Smooth muscle cell of bladder (primary cell): ENCODE data around the gene SETD1B. TPM values are rescaled to one million over a fixed set of nuclear protein-coding genes. Genes with fewer than 3 reads are reported as not detected.

ENCODE experiments used
- total RNA-seq: library from RNA; depleted of rRNA; stranded (reverse); fragments of >200 nt; gene quantifications from 2 replicates; pipeline ENCODE4 v1.2.3, GENCODE V29; 2014

The SETD1B gene
- 1.7 and 2.3 TPM in 2 replicates for total RNA-seq

GRCh38 chr12:121803861-121804416 is at the start of gene SETD1B:
Gene SETD1B (plus strand): TSS chr12:121804009. CDS start chr12:121804738, 729 bp downstream.

DNA sequence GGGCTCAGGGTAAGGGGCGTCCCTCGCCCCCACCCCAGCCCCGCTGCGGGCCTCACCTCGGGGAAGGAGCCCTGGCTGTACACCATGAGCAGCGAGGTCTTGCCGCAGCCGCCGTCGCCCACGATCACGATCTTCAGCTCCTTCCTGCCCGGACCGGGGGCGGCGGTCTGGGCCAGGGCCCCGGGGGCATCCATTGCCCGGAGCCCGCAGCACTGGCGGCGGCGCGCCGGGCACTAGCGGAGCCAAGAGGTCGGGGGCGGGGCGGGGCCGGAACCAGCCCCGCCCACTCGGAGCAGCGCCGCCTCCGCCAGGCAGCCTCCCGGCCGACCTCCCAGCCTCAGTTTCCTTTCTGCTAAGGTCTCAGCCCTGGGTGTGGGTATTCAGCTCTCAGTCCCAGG is 10.4 kb upstream of the SETD1B start, which contains the start of gene RHOF:
Gene RHOF, minus strand, starts transcription at position 249 of the 398 bp plus-strand sequence. Its CDS starts 55 bp downstream, at position 194.

DNA sequence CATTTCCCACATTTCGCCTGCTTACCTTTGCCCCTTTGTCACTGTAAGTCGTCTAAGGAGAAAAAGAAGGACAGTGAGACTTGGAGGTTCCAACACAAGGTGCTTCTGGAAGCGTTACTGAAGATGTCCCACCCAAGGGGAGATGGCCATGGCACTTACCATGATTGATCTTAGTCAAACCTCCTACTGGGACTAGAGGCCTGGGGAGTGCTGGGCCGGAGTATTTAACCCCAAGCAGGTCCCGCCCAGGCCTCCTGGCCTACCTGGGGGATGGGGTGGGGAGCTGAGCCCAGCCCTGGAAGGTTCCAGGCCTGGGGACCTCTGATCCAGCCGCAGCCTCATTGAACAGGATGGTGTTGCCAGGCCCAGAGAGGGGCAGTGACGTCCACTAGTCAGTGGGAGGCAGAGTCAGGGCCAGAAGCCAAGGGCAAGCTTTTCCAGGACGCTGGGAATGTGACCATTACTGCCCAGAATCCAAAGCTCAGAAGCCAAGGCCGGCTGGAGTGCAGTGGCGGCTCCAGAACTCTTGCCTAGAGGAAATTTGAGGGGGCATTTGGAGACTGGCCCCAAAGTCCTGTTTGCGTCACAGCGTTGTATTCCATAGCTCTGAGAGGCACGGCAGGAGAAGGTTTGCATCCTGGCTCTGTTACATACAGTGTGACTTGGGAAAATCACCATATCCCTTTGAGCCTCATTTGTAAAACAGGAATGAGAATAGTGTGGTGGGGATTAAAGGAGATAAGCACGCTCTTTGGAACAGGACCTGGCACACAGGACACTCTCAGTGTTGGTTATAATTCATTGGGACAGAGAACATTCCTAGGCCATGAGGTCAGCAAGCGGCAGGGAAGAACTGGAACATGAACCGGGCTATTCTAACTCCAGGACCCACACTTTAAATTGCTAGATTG is 55.1 kb downstream of the SETD1B start, which contains the start of gene HPD:
Gene HPD, minus strand, starts transcription at position 198 of the 911 bp plus-strand sequence. Its CDS starts 36 bp downstream, at position 162.

Other genes with a start within 250 kb of the SETD1B start
- 16.9 and 22.2 TPM in 2 replicates for gene KDM2B, start 223.0 kb upstream of the SETD1B start, total RNA-seq
- gene ORAI1, start 177.5 kb upstream of the SETD1B start, total RNA-seq = 4.1 and 4.6 TPM in 2 replicates
- gene MORN3, start 134.4 kb upstream of the SETD1B start, total RNA-seq = 0.57 and 0.65 TPM in 2 replicates
- gene TMEM120B, start 91.3 kb upstream of the SETD1B start, total RNA-seq = 6.8 and 10.9 TPM in 2 replicates
- 4.3 and 4.4 TPM in 2 replicates for gene RHOF, start 10.3 kb upstream of the SETD1B start, total RNA-seq
- gene HPD, start 54.9 kb downstream of the SETD1B start, total RNA-seq = 2.2 and 11.9 TPM in 2 replicates
- gene PSMD9, start 84.8 kb downstream of the SETD1B start, total RNA-seq = 77.2 and 88.6 TPM in 2 replicates
- gene CFAP251, start 114.6 kb downstream of the SETD1B start, total RNA-seq = 2.4 and 3.3 TPM in 2 replicates
- gene BCL7A, start 217.9 kb downstream of the SETD1B start, total RNA-seq = 2.4 and 3.7 TPM in 2 replicates